K562 (cell line): ENCODE measurements around the gene RPE65. TPM values are rescaled to one million over a fixed set of nuclear protein-coding genes. Genes with fewer than 3 reads are reported as not detected.

Source experiments
- ATAC-seq: fragments of 200-7000 bp; cut with Tn5 transposase; 3 replicates; pipeline ENCODE4 v1.9.1; 2020; ENCODE audit warnings: moderate library complexity
- BruUV-seq: library from RNA; stranded (reverse); fragments of 400-500 nt; replicated peaks from 2 replicates; lab custom pipeline; 2021; lab: Mats Ljungman, UMichigan
- CTCF ChIA-PET: fragments of 300-600 bp; formaldehyde crosslinking; extraction: SDS; loops from one replicate; lab custom pipeline; 2021; ENCODE audit warnings: low intra/inter-chr PET ratio; lab: Yijun Ruan, JAX
- POLR2A ChIA-PET: fragments of 300-600, 350-650 bp; sonication (Branson Sonifier 250); formaldehyde crosslinking; extraction: SDS; loops from one replicate; lab custom pipeline; 2021; ENCODE audit warnings: antibody characterized with exemption, inconsistent platforms; lab: Yijun Ruan, JAX
- DNase-seq, 4 experiments: peaks; one replicate each; pipeline versions ENCODE4 v3.0.0 to v3.0.0-alpha.2; 2011 to 2018; ENCODE audit warnings: low spot score in 3 of 4, mixed read lengths in 3 of 4; ENCODE audit errors: extremely low read depth in 1 of 4
- FAIRE-seq: peaks from 2 replicates; lab custom pipeline; 2011; peaks lifted over from hg19 to GRCh38; lab: Jason Lieb, UNC
- H2AFZ ChIP-seq: 2 replicates; pipeline ENCODE4 v1.6.0; 2011; ENCODE audit warnings: low read depth, low read length, control low read depth, inconsistent platforms
- H3K27ac ChIP-seq: fragments of 200-600 bp; 3 replicates; pipeline ENCODE4 v1.8.0; 2011; ENCODE audit warnings: low read depth, mild to moderate bottlenecking, control low read depth, inconsistent platforms, low read length, moderate library complexity, mixed read lengths; ENCODE audit errors: extremely low read depth
- H3K27me3 ChIP-seq, 2 experiments: fragments of 300-600 bp in 1 of 2; 2 replicates in 1 of 2; 3 replicates in 1 of 2; pipeline versions ENCODE4 v1.6.0 to v1.8.0; 2011; ENCODE audit warnings: inconsistent platforms in 2 of 2, low read length in 2 of 2, mild to moderate bottlenecking in 1 of 2, mixed read lengths in 1 of 2, moderate library complexity in 1 of 2; ENCODE audit not compliant: control insufficient read depth in 2 of 2, insufficient read depth in 2 of 2
- H3K36me3 ChIP-seq: fragments of 300-600 bp; 3 replicates; pipeline ENCODE4 v1.8.0; 2011; ENCODE audit warnings: mild to moderate bottlenecking, low read length, inconsistent platforms; ENCODE audit not compliant: control insufficient read depth, insufficient read depth
- H3K4me1 ChIP-seq, 2 experiments: fragments of 200-600 bp in 1 of 2; replicated peaks in 1 of 2; 2 replicates in 1 of 2; 3 replicates in 1 of 2; pipeline versions ENCODE4 v1.5.1 to v1.8.0; 2011; ENCODE audit warnings: inconsistent platforms in 2 of 2, low read length in 2 of 2, mild to moderate bottlenecking in 1 of 2, mixed read lengths in 1 of 2, moderate library complexity in 1 of 2; ENCODE audit not compliant: control insufficient read depth in 2 of 2, insufficient read depth in 2 of 2
- H3K4me2 ChIP-seq: 2 replicates; pipeline ENCODE4 v1.6.1; 2011; ENCODE audit warnings: low read length, control low read depth, inconsistent platforms, mixed read lengths; ENCODE audit not compliant: insufficient read depth
- H3K4me3 ChIP-seq: fragments of 200-600 bp; sonication (generic), shearing (Covaris generic); 2 replicates; pipeline ENCODE4 v1.5.1; 2016; ENCODE audit warnings: control low read depth, inconsistent platforms
- H3K79me2 ChIP-seq: fragments of 200-600 bp; 3 replicates; pipeline ENCODE4 v1.8.0; 2011; ENCODE audit warnings: low read length, inconsistent platforms; ENCODE audit not compliant: control insufficient read depth, insufficient read depth
- H3K9ac ChIP-seq, 2 experiments: 2 replicates each; pipeline versions ENCODE4 v1.6.0 to v1.6.1; 2011; ENCODE audit warnings: low read depth in 2 of 2, low read length in 2 of 2, control low read depth in 1 of 2, inconsistent platforms in 1 of 2, mild to moderate bottlenecking in 1 of 2, mixed read lengths in 1 of 2; ENCODE audit not compliant: insufficient read depth in 1 of 2
- H3K9me1 ChIP-seq: one replicate; pipeline ENCODE4 v1.6.0; 2011; ENCODE audit warnings: inconsistent platforms, mild to moderate bottlenecking, low read length, moderate library complexity; ENCODE audit not compliant: control insufficient read depth, insufficient read depth
- H3K9me3 ChIP-seq: replicated peaks from 2 replicates; pipeline ENCODE4 v1.5.1; 2011; ENCODE audit warnings: low read depth, low read length, inconsistent platforms; ENCODE audit not compliant: control insufficient read depth, insufficient read depth
- H4K20me1 ChIP-seq: replicated peaks from 2 replicates; pipeline ENCODE4 v1.6.1; 2011; ENCODE audit warnings: low read length, inconsistent platforms, mixed read lengths; ENCODE audit not compliant: control insufficient read depth, insufficient read depth
- MED1 ChIP-seq: sonication (generic); formaldehyde crosslinking; IDR thresholded peaks from 2 replicates; pipeline ENCODE4 v1.8.1; 2023; ENCODE audit warnings: missing genetic modification reagents, borderline replicate concordance
- RAD21 ChIP-seq, 2 experiments: fragments of 250-450 bp in 1 of 2; fragments of 450-650 bp in 1 of 2; sonication (Bioruptor Pico) in 1 of 2; formaldehyde crosslinking in 1 of 2; IDR thresholded peaks in 1 of 2; conservative IDR thresholded peaks in 1 of 2; 2 replicates each; pipeline versions ENCODE4 v1.4.0 to v1.8.0; 2020 to 2022; ENCODE audit warnings: mild to moderate bottlenecking in 2 of 2, moderate library complexity in 1 of 2
- WGBS: fragments of 100-300 bp; shearing (Covaris generic); methylation state at CpG from one replicate; pipeline ENCODE4 v1.1.6; 2016; ENCODE audit warnings: low coverage, mixed read lengths; ENCODE audit not compliant: insufficient coverage; ENCODE audit errors: missing lambda C conversion rate; 5-methylcytosine and 5-hydroxymethylcytosine counted together
- in situ Hi-C: fragments of 300-500 bp; cut with MboI; formaldehyde crosslinking; loops from 4 replicates; pipeline ENCODE4 v1.15.0; 2018; ENCODE audit warnings: inconsistent platforms, mixed read lengths
- intact Hi-C: fragments of 100-400 bp; cut with micrococcal nuclease; formaldehyde crosslinking; loops from 2 replicates; pipeline ENCODE4 v1.14.2; 2022
- polyA plus RNA-seq, 8 experiments: library from polyadenylated mRNA; depleted of rRNA in 4 of 8; stranded (reverse) in 5 of 8; unstranded in 3 of 8; fragments of >200 nt; fragmentation: Nextera tagmentation in 2 of 8; fragmentation: Illumina TruSeq in 1 of 8; extraction: Ambion mirVana in 2 of 8; extraction: Trizol in 1 of 8; gene quantifications; 2 replicates each; pipeline versions ENCODE4 v1.2.1 to v1.2.3, GENCODE V29; 2011 to 2014; ENCODE audit warnings: inconsistent platforms in 1 of 8, missing spikeins in 1 of 8
- total RNA-seq, 7 experiments: library from RNA; depleted of rRNA in 6 of 7; stranded (reverse); fragments of >200 nt in 6 of 7; fragmentation: Illumina TruSeq in 2 of 7; extraction: Trizol in 2 of 7; gene quantifications; 2 replicates each; pipeline versions ENCODE4 v1.2.1 to v1.2.3, GENCODE V29; 2011 to 2021; ENCODE audit warnings: low replicate concordance in 1 of 7
- TF ChIP-seq, protein P1 (sequence below): sonication (generic); IDR thresholded peaks from 2 replicates; pipeline ENCODE4 v1.6.1; 2016
- TF ChIP-seq, protein P2 (sequence below), 3 experiments: IDR thresholded peaks in 2 of 3; conservative IDR thresholded peaks in 1 of 3; 2 replicates each; pipeline ENCODE4 v1.5.1; 2011 to 2012; ENCODE audit warnings: low read length in 3 of 3, mild to moderate bottlenecking in 3 of 3, control low read depth in 2 of 3, improper control_type of control experiment in 1 of 3, inconsistent platforms in 1 of 3, low read depth in 1 of 3, mixed read lengths in 1 of 3, moderate library complexity in 1 of 3; ENCODE audit not compliant: insufficient read depth in 2 of 3
- TF ChIP-seq, protein P3 (sequence below): fragments of 250-450 bp; sonication (Bioruptor Pico); IDR thresholded peaks from 2 replicates; pipeline ENCODE4 v1.5.0; 2022; ENCODE audit warnings: mild to moderate bottlenecking

The RPE65 gene
- total and polyA plus RNA-seq, 9 of the 15 experiments (the other 6 are each of a cell fraction or from before 2014, with no cell fraction given): 0.14 TPM; not detected in 8

DNA sequence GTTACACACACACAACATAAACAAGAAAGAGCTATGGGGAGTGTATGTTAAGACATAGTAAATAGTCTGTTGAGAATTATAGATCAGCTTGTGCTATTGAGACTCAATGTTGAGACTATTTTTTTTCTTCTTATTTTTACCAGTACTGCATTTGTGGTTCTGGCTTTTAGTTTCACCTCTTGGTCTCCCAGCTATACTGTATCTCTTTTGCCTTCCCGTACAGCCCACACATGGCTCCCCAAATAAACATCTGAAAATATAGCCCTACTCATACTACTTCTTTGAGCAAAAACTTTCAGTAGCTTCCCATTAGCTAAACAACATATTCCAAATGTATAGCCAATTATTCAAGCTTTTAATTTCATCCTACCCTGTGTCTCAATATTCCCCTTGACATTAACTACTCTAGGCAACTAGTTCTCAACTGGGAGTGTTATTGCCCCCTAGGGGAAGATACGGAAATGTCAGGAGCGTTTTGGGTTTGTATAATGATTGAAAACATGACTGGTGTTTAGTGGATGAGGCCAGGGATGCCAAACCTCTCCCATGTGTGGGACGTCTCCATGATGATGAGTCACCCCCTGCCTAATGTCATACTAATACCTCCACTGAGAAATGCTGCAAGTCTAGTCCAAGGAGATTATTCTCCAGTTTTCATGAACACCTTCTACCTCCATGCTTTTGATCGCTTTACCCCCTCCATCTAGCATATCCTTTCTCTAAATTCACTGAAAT is 6.8 kb downstream of the RPE65 start:
- peak; percentile 25 to 39 (median 34) for DNase-seq
- intact Hi-C loops: loop anchor here (5.0 kb wide), 1 partner anchor 321 kb away; no protein-coding TSS in a partner anchor
- H3K36me3 ChIP-seq: no peaks in the 10 kb centered on the region
- H3K4me1 ChIP-seq: no peaks in the 10 kb centered on the region
- peak; percentile 74 for FAIRE-seq
- no peak overlapping the region for H2AFZ ChIP-seq
- ATAC-seq: peak; percentile 85
- ChIA-PET CTCF (interaction anchor here (0.6 kb wide), 1 partner anchor 322 kb away, joined by 3 read pairs; no protein-coding TSS in a partner anchor), POLR2A (interaction anchor here (0.5 kb wide), 1 partner anchor 1191 kb away, joined by 3 read pairs; no protein-coding TSS in a partner anchor)
- no peaks in the 10 kb centered on the region for H3K9me1 ChIP-seq
- H4K20me1 ChIP-seq: no peaks in the 10 kb centered on the region
- no peak overlapping the region for H3K4me2 ChIP-seq
- H3K79me2 ChIP-seq: no peaks in the 10 kb centered on the region
- no peak overlapping the region for H3K27ac ChIP-seq
- BruUV-seq: no TSS peak
- H3K27me3 ChIP-seq: no peaks in the 10 kb centered on the region; a peak in 1 of 5 replicates
- 0% methylated on average over 5 of the region's 5 CpGs for WGBS
- in situ Hi-C loops: no loop called here
- H3K9me3 ChIP-seq: no peaks in the 10 kb centered on the region
- no peak overlapping the region for H3K4me3 ChIP-seq
- no peak overlapping the region for H3K9ac ChIP-seq
- TF ChIP-seq, protein P1, sequence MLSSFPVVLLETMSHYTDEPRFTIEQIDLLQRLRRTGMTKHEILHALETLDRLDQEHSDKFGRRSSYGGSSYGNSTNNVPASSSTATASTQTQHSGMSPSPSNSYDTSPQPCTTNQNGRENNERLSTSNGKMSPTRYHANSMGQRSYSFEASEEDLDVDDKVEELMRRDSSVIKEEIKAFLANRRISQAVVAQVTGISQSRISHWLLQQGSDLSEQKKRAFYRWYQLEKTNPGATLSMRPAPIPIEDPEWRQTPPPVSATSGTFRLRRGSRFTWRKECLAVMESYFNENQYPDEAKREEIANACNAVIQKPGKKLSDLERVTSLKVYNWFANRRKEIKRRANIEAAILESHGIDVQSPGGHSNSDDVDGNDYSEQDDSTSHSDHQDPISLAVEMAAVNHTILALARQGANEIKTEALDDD: peak; percentile 72
- TF ChIP-seq RAD21 (CRISPR knock-in tag; conservative IDR thresholded peaks at IDR 0.05 in 1 of 2, IDR thresholded peaks at IDR 0.05 in 1 of 2): peak in 1 of 2 experiments; percentile 40; a peak in 1 of 4 replicates
- TF ChIP-seq, protein P2, sequence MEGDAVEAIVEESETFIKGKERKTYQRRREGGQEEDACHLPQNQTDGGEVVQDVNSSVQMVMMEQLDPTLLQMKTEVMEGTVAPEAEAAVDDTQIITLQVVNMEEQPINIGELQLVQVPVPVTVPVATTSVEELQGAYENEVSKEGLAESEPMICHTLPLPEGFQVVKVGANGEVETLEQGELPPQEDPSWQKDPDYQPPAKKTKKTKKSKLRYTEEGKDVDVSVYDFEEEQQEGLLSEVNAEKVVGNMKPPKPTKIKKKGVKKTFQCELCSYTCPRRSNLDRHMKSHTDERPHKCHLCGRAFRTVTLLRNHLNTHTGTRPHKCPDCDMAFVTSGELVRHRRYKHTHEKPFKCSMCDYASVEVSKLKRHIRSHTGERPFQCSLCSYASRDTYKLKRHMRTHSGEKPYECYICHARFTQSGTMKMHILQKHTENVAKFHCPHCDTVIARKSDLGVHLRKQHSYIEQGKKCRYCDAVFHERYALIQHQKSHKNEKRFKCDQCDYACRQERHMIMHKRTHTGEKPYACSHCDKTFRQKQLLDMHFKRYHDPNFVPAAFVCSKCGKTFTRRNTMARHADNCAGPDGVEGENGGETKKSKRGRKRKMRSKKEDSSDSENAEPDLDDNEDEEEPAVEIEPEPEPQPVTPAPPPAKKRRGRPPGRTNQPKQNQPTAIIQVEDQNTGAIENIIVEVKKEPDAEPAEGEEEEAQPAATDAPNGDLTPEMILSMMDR (IDR thresholded peaks at IDR 0.05 in 2 of 3, conservative IDR thresholded peaks at IDR 0.05 in 1 of 3; ENCODE audit: insufficient read depth in 2 of 3, low read depth in 1 of 3, low read length in 3 of 3): peak; percentile 26 to 61 (median 61); a peak in 4 of 6 replicates
- TF ChIP-seq MED1 (CRISPR knock-in tag): no peak
- TF ChIP-seq, protein P3, sequence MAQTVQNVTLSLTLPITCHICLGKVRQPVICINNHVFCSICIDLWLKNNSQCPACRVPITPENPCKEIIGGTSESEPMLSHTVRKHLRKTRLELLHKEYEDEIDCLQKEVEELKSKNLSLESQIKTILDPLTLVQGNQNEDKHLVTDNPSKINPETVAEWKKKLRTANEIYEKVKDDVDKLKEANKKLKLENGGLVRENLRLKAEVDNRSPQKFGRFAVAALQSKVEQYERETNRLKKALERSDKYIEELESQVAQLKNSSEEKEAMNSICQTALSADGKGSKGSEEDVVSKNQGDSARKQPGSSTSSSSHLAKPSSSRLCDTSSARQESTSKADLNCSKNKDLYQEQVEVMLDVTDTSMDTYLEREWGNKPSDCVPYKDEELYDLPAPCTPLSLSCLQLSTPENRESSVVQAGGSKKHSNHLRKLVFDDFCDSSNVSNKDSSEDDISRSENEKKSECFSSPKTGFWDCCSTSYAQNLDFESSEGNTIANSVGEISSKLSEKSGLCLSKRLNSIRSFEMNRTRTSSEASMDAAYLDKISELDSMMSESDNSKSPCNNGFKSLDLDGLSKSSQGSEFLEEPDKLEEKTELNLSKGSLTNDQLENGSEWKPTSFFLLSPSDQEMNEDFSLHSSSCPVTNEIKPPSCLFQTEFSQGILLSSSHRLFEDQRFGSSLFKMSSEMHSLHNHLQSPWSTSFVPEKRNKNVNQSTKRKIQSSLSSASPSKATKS (CRISPR knock-in tag): no peak
